ENCODE results near the gene SLC35E3. TPM values are rescaled to one million over a fixed set of nuclear protein-coding genes. Genes with fewer than 3 reads are reported as not detected.

Gene SLC35E3
- total and polyA plus RNA-seq, 7 donors = 2.9 to 7.5 (median 4.2) TPM

GRCh38 chr12:68762691-68763090, 16.7 kb downstream of the SLC35E3 start:
- TF ChIP-seq, protein P1, sequence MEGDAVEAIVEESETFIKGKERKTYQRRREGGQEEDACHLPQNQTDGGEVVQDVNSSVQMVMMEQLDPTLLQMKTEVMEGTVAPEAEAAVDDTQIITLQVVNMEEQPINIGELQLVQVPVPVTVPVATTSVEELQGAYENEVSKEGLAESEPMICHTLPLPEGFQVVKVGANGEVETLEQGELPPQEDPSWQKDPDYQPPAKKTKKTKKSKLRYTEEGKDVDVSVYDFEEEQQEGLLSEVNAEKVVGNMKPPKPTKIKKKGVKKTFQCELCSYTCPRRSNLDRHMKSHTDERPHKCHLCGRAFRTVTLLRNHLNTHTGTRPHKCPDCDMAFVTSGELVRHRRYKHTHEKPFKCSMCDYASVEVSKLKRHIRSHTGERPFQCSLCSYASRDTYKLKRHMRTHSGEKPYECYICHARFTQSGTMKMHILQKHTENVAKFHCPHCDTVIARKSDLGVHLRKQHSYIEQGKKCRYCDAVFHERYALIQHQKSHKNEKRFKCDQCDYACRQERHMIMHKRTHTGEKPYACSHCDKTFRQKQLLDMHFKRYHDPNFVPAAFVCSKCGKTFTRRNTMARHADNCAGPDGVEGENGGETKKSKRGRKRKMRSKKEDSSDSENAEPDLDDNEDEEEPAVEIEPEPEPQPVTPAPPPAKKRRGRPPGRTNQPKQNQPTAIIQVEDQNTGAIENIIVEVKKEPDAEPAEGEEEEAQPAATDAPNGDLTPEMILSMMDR (IDR thresholded peaks at IDR 0.05) = no peak
- no peak for DNase-seq
- no peak for ATAC-seq
- Histone ChIP-seq H3K4me1 (no peaks in the 10 kb centered on the region), H3K27ac (no peak overlapping the region), H3K9me3 (no peaks in the 10 kb centered on the region), H3K36me3 (ENCODE audit: insufficient read depth in 1 of 2, low read depth in 1 of 2) (peaks cover 3 to 81% of the 10 kb centered on the region in 2 donors), H3K4me3 (no peak overlapping the region), H3K27me3 (ENCODE audit: insufficient read depth in 3 of 3, low read length in 2 of 3) (no peaks in the 10 kb centered on the region)
- 95% methylated on average over 3 of the region's 3 CpGs for WGBS, 3 donors
- intact Hi-C loops (cut with DNase I) = no loop called here

GRCh38 chr12:68765696-68766095, 19.7 kb downstream of the SLC35E3 start:
- no peak overlapping the region for H3K27ac ChIP-seq
- TF ChIP-seq, protein P1 (IDR thresholded peaks at IDR 0.05) = no peak
- ATAC-seq (no peak), DNase-seq (no peak)
- peaks cover 0 to 53% of the 10 kb centered on the region in 2 donors for H3K36me3 ChIP-seq (ENCODE audit: insufficient read depth in 1 of 2, low read depth in 1 of 2)
- H3K4me3 ChIP-seq = no peak overlapping the region
- H3K27me3 ChIP-seq (ENCODE audit: insufficient read depth in 3 of 3, low read length in 2 of 3) = no peaks in the 10 kb centered on the region
- intact Hi-C loops (cut with DNase I) = no loop called here
- 97 to 100% (median 100%) methylated on average over 1 of the region's 1 CpG for WGBS, 3 donors
- no peaks in the 10 kb centered on the region for H3K4me1 ChIP-seq
- no peaks in the 10 kb centered on the region for H3K9me3 ChIP-seq

- no peak for ATAC-seq
- TF ChIP-seq, protein P1 (IDR thresholded peaks at IDR 0.05) = no peak
- 77 to 87% (median 80%) methylated on average over 2 of the region's 2 CpGs for WGBS, 3 donors
- intact Hi-C loops (cut with DNase I) = no loop called here
- no peaks in the 10 kb centered on the region for H3K4me1 ChIP-seq
- H3K27ac ChIP-seq = no peak overlapping the region
- H3K36me3 ChIP-seq (ENCODE audit: insufficient read depth in 1 of 2, low read depth in 1 of 2) = peaks cover 0 to 43% of the 10 kb centered on the region in 2 donors
- no peak for DNase-seq
- H3K4me3 ChIP-seq = no peak overlapping the region
- no peaks in the 10 kb centered on the region for H3K9me3 ChIP-seq
- no peaks in the 10 kb centered on the region for H3K27me3 ChIP-seq (ENCODE audit: insufficient read depth in 3 of 3, low read length in 2 of 3)
Measured at GRCh38 chr12:68766646-68767045, 20.7 kb downstream of the SLC35E3 start.

- 89 to 96% (median 95%) methylated on average over 7 of the region's 7 CpGs for WGBS, 3 donors
- no peak for DNase-seq
- Histone ChIP-seq H3K36me3 (ENCODE audit: insufficient read depth in 1 of 2, low read depth in 1 of 2) (peaks cover 0 to 38% of the 10 kb centered on the region in 2 donors), H3K4me3 (no peak overlapping the region), H3K4me1 (no peaks in the 10 kb centered on the region), H3K27me3 (ENCODE audit: insufficient read depth in 3 of 3, low read length in 2 of 3) (no peaks in the 10 kb centered on the region), H3K27ac (no peak overlapping the region), H3K9me3 (no peaks in the 10 kb centered on the region)
- no peak for ATAC-seq
- intact Hi-C loops (cut with DNase I) = no loop called here
- TF ChIP-seq, protein P1 (IDR thresholded peaks at IDR 0.05) = no peak
Measured at GRCh38 chr12:68767191-68767590, 21.2 kb downstream of the SLC35E3 start.

GRCh38 chr12:68768431-68768939, 22.5 kb downstream of the SLC35E3 start:
- H3K27me3 ChIP-seq (ENCODE audit: insufficient read depth in 3 of 3, low read length in 2 of 3) = no peaks in the 10 kb centered on the region
- ATAC-seq (no peak), DNase-seq (no peak)
- TF ChIP-seq, protein P1 (IDR thresholded peaks at IDR 0.05) = no peak
- no peaks in the 10 kb centered on the region for H3K4me1 ChIP-seq
- no peaks in the 10 kb centered on the region for H3K9me3 ChIP-seq
- H3K27ac ChIP-seq = no peak overlapping the region
- intact Hi-C loops (cut with DNase I) = no loop called here
- 89 to 91% (median 91%) methylated on average over 4 of the region's 4 CpGs for WGBS, 3 donors
- no peak overlapping the region for H3K4me3 ChIP-seq
- H3K36me3 ChIP-seq (ENCODE audit: insufficient read depth in 1 of 2, low read depth in 1 of 2) = peaks cover 0 to 31% of the 10 kb centered on the region in 2 donors
